H1 (cell line): ENCODE measurements around the gene ELMO2. TPM values are rescaled to one million over a fixed set of nuclear protein-coding genes. Genes with fewer than 3 reads are reported as not detected.

Experiments used
- CTCF ChIA-PET: fragments of 300-600 bp; sonication (Branson Sonifier 250); formaldehyde crosslinking; loops from one replicate; lab custom pipeline; 2021; ENCODE audit not compliant: partially characterized antibody; lab: Charles Lee
- POLR2A ChIA-PET: fragments of 300-600 bp; sonication (Branson Sonifier 250); formaldehyde crosslinking; loops from one replicate; lab custom pipeline; 2021; ENCODE audit warnings: inconsistent platforms; ENCODE audit not compliant: partially characterized antibody; lab: Charles Lee
- DNase-seq, 2 experiments: peaks; one replicate each; pipeline versions ENCODE4 v3.0.0 to v3.0.0-alpha.2; 2010 to 2022; ENCODE audit warnings: low spot score in 2 of 2, low read depth in 1 of 2, mixed read lengths in 1 of 2
- FAIRE-seq: peaks from 2 replicates; lab custom pipeline; 2011; peaks lifted over from hg19 to GRCh38; lab: Jason Lieb, UNC
- H2AFZ ChIP-seq: 2 replicates; pipeline ENCODE4 v1.8.1; 2012; ENCODE audit warnings: low read length, inconsistent platforms
- H2AK5ac ChIP-seq: 2 replicates; pipeline ENCODE4 v1.6.1; 2013; ENCODE audit warnings: low read depth, low read length
- H2BK120ac ChIP-seq: replicated peaks from 2 replicates; pipeline ENCODE3; 2013; ENCODE audit warnings: low read depth, low read length, inconsistent platforms
- H2BK12ac ChIP-seq: 2 replicates; pipeline ENCODE4 v1.6.1; 2013; ENCODE audit warnings: low read depth, low read length
- H2BK15ac ChIP-seq: 2 replicates; pipeline ENCODE4 v1.6.1; 2013; ENCODE audit warnings: low read length
- H2BK20ac ChIP-seq: 2 replicates; pipeline ENCODE4 v1.6.1; 2013; ENCODE audit warnings: low read length
- H2BK5ac ChIP-seq: 2 replicates; pipeline ENCODE4 v1.6.1; 2013; ENCODE audit warnings: low read depth, low read length
- H3K14ac ChIP-seq: 2 replicates; pipeline ENCODE4 v1.6.1; 2013; ENCODE audit warnings: inconsistent platforms; ENCODE audit not compliant: insufficient read length
- H3K18ac ChIP-seq: 2 replicates; pipeline ENCODE4 v1.6.1; 2013; ENCODE audit warnings: low read length; ENCODE audit errors: extremely low read depth
- H3K23ac ChIP-seq: 2 replicates; pipeline ENCODE4 v1.6.1; 2013; ENCODE audit warnings: inconsistent platforms; ENCODE audit not compliant: insufficient read length
- H3K23me2 ChIP-seq: 2 replicates; pipeline ENCODE4 v1.6.1; 2013; ENCODE audit warnings: low read depth, low read length
- H3K27ac ChIP-seq: 2 replicates; pipeline ENCODE4 v1.6.1; 2011; ENCODE audit warnings: low read depth, low read length, inconsistent platforms
- H3K27me3 ChIP-seq, 4 experiments: replicated peaks in 1 of 4; 1 replicate in 1 of 4; 2 replicates in 3 of 4; pipeline versions ENCODE4 v1.6.1 to v1.8.1; 2011 to 2013; ENCODE audit warnings: low read length in 3 of 4, mild to moderate bottlenecking in 3 of 4, inconsistent platforms in 2 of 4, mixed read lengths in 2 of 4, moderate library complexity in 1 of 4; ENCODE audit not compliant: control insufficient read depth in 3 of 4, insufficient read depth in 3 of 4; ENCODE audit errors: extremely low read depth in 1 of 4
- H3K36me3 ChIP-seq, 4 experiments: 2 replicates each; pipeline versions ENCODE4 v1.6.1 to v1.8.1; 2011 to 2013; ENCODE audit warnings: mild to moderate bottlenecking in 4 of 4, low read length in 3 of 4, moderate library complexity in 2 of 4, control low read depth in 1 of 4, inconsistent platforms in 1 of 4; ENCODE audit not compliant: insufficient read depth in 4 of 4, control insufficient read depth in 2 of 4
- H3K4ac ChIP-seq: replicated peaks from 2 replicates; pipeline ENCODE3; 2013; ENCODE audit warnings: low read length, low read depth, mixed read lengths, inconsistent platforms; ENCODE audit not compliant: insufficient read length
- H3K4me1 ChIP-seq, 4 experiments: replicated peaks in 1 of 4; 1 replicate in 1 of 4; 2 replicates in 3 of 4; pipeline versions ENCODE4 v1.6.1 to v1.8.1; 2011 to 2013; ENCODE audit warnings: low read length in 3 of 4, inconsistent platforms in 2 of 4, mixed read lengths in 1 of 4; ENCODE audit not compliant: insufficient read depth in 4 of 4, control insufficient read depth in 3 of 4
- H3K4me2 ChIP-seq, 2 experiments: 2 replicates each; pipeline versions ENCODE4 v1.6.1 to v1.8.1; 2011 to 2013; ENCODE audit warnings: low read depth in 2 of 2, low read length in 2 of 2, control low read depth in 1 of 2, inconsistent platforms in 1 of 2, mild to moderate bottlenecking in 1 of 2; ENCODE audit not compliant: insufficient read depth in 1 of 2
- H3K4me3 ChIP-seq, 4 experiments: fragments of 200-600, 300-600 bp in 1 of 4; sonication (generic), shearing (Covaris generic), sonication (Bioruptor Twin) in 1 of 4; 2 replicates each; pipeline versions ENCODE4 v1.5.1 to v1.8.1; 2011 to 2016; ENCODE audit warnings: low read length in 4 of 4, low read depth in 3 of 4, control low read depth in 2 of 4, inconsistent platforms in 2 of 4, mild to moderate bottlenecking in 2 of 4, mixed read lengths in 1 of 4, moderate library complexity in 1 of 4; ENCODE audit not compliant: insufficient read depth in 2 of 4; ENCODE audit errors: extremely low read depth in 1 of 4
- H3K56ac ChIP-seq: replicated peaks from 2 replicates; pipeline ENCODE3; 2013; ENCODE audit warnings: low read depth, mild to moderate bottlenecking, mixed read lengths, low read length, inconsistent platforms; ENCODE audit not compliant: insufficient read length
- H3K79me1 ChIP-seq: 2 replicates; pipeline ENCODE4 v1.6.1; 2013; ENCODE audit warnings: low read depth, low read length, control low read depth
- H3K79me2 ChIP-seq, 2 experiments: 2 replicates each; pipeline versions ENCODE4 v1.6.1 to v1.8.1; 2012 to 2013; ENCODE audit warnings: low read length in 2 of 2, mild to moderate bottlenecking in 2 of 2, inconsistent platforms in 1 of 2; ENCODE audit not compliant: insufficient read depth in 2 of 2, control insufficient read depth in 1 of 2
- H3K9ac ChIP-seq, 4 experiments: replicated peaks in 1 of 4; 1 replicate in 1 of 4; 2 replicates in 3 of 4; pipeline versions ENCODE4 v1.6.1 to v1.8.1; 2011 to 2013; ENCODE audit warnings: low read depth in 3 of 4, low read length in 3 of 4, control low read depth in 2 of 4, mild to moderate bottlenecking in 2 of 4, moderate library complexity in 2 of 4, inconsistent platforms in 1 of 4; ENCODE audit errors: extremely low read depth in 1 of 4
- H3K9me3 ChIP-seq, 2 experiments: 2 replicates each; pipeline versions ENCODE4 v1.6.1 to v1.8.1; 2012 to 2013; ENCODE audit warnings: mild to moderate bottlenecking in 2 of 2, moderate library complexity in 2 of 2, control low read depth in 1 of 2, inconsistent platforms in 1 of 2, low read depth in 1 of 2, low read length in 1 of 2, mixed read lengths in 1 of 2; ENCODE audit not compliant: insufficient read depth in 2 of 2
- H4K20me1 ChIP-seq, 2 experiments: replicated peaks in 1 of 2; 2 replicates each; pipeline versions ENCODE3 to v1.8.1; 2011 to 2013; ENCODE audit warnings: inconsistent platforms in 2 of 2, low read length in 2 of 2, mild to moderate bottlenecking in 1 of 2; ENCODE audit not compliant: insufficient read depth in 2 of 2, control insufficient read depth in 1 of 2
- H4K5ac ChIP-seq: 2 replicates; pipeline ENCODE4 v1.6.1; 2013; ENCODE audit warnings: low read length, low read depth, mixed read lengths, inconsistent platforms; ENCODE audit not compliant: insufficient read length
- H4K8ac ChIP-seq: 2 replicates; pipeline ENCODE4 v1.8.0; 2013; ENCODE audit warnings: mild to moderate bottlenecking, moderate library complexity, low read length, inconsistent platforms; ENCODE audit not compliant: insufficient read depth; ENCODE audit errors: extremely low read depth
- H4K91ac ChIP-seq: replicated peaks from 2 replicates; pipeline ENCODE3; 2013; ENCODE audit warnings: low read length, mixed read lengths, inconsistent platforms; ENCODE audit not compliant: insufficient read length
- ASH2L ChIP-seq: fragments of 200-600, 300-600 bp; sonication (generic); IDR thresholded peaks from one replicate; pipeline ENCODE4 v1.7.1; 2017; ENCODE audit warnings: low read length
- BCL11A ChIP-seq, 2 experiments: IDR thresholded peaks; one replicate each; pipeline ENCODE4 v1.6.1; 2011; ENCODE audit warnings: low read depth in 2 of 2, low read length in 2 of 2, mild to moderate bottlenecking in 2 of 2
- JUND ChIP-seq: IDR thresholded peaks from 2 replicates; pipeline ENCODE4 v1.6.1; 2011; ENCODE audit warnings: mild to moderate bottlenecking, improper control_type of control experiment, low read length
- KDM5A ChIP-seq: fragments of 200-600 bp; IDR thresholded peaks from 2 replicates; pipeline ENCODE4 v1.7.1; 2012; ENCODE audit warnings: mild to moderate bottlenecking, low read length, inconsistent platforms, mixed read lengths
- RNF2 ChIP-seq: fragments of 200-900, 300-1000 bp; sonication (generic); IDR thresholded peaks from 2 replicates; pipeline ENCODE4 v1.7.1; 2016; ENCODE audit warnings: borderline replicate concordance, low read depth, mild to moderate bottlenecking, antibody characterized with exemption, low read length; ENCODE audit not compliant: poor library complexity, severe bottlenecking; ENCODE audit errors: missing control alignments
- RXRA ChIP-seq: IDR thresholded peaks from 2 replicates; pipeline ENCODE4 v1.6.1; 2011; ENCODE audit warnings: low read depth, mild to moderate bottlenecking, low read length, moderate library complexity; ENCODE audit not compliant: insufficient read depth
- SIN3A ChIP-seq, 2 experiments: IDR thresholded peaks in 1 of 2; conservative IDR thresholded peaks in 1 of 2; 2 replicates each; pipeline ENCODE4 v1.6.1; 2011 to 2012; ENCODE audit warnings: low read length in 2 of 2, improper control_type of control experiment in 1 of 2, low read depth in 1 of 2, mild to moderate bottlenecking in 1 of 2
- SP1 ChIP-seq: IDR thresholded peaks from 2 replicates; pipeline ENCODE4 v1.6.1; 2011; ENCODE audit warnings: low read depth, low read length
- SP2 ChIP-seq: IDR thresholded peaks from 2 replicates; pipeline ENCODE4 v1.6.1; 2012; ENCODE audit warnings: mild to moderate bottlenecking, low read length, inconsistent platforms
- SP4 ChIP-seq: IDR thresholded peaks from 2 replicates; pipeline ENCODE4 v1.6.1; 2012; ENCODE audit warnings: low read length, inconsistent platforms
- SRF ChIP-seq: IDR thresholded peaks from 2 replicates; pipeline ENCODE4 v1.6.1; 2011; ENCODE audit warnings: mild to moderate bottlenecking, low read depth, low read length, moderate library complexity
- TAF7 ChIP-seq: optimal IDR thresholded peaks from 2 replicates; pipeline ENCODE3; 2011; ENCODE audit warnings: low read depth, mild to moderate bottlenecking, inconsistent platforms, low read length, moderate library complexity, borderline replicate concordance
- YY1 ChIP-seq: IDR thresholded peaks from 2 replicates; pipeline ENCODE4 v1.6.1; 2011; ENCODE audit warnings: low read depth, mild to moderate bottlenecking, low read length
- WGBS, 2 experiments: shearing (Covaris generic) in 1 of 2; methylation state at CpG; one replicate each; pipeline versions ENCODE4 v1.1.6 to v1.1.7; 2013 to 2015; ENCODE audit warnings: low lambda C conversion rate in 2 of 2, mixed read lengths in 2 of 2, inconsistent platforms in 1 of 2, low coverage in 1 of 2, missing lambda C conversion rate in 1 of 2; ENCODE audit not compliant: insufficient replicate concordance in 2 of 2, insufficient coverage in 1 of 2, insufficient read length in 1 of 2; ENCODE audit errors: extremely low coverage in 1 of 2, missing lambda C conversion rate in 1 of 2; 5-methylcytosine and 5-hydroxymethylcytosine counted together
- polyA plus RNA-seq, 7 experiments: library from polyadenylated mRNA; depleted of rRNA in 3 of 7; stranded (reverse) in 5 of 7; unstranded in 2 of 7; fragments of >200 nt in 5 of 7; fragments of 200-250 nt in 2 of 7; gene quantifications; 1 replicate in 5 of 7; 2 replicates in 1 of 7; 4 replicates in 1 of 7; pipeline versions ENCODE4 v1.2.1 to v1.2.3, GENCODE V29; 2011 to 2013; ENCODE audit warnings: missing spikeins in 2 of 7, mixed read lengths in 2 of 7
- total RNA-seq: library from RNA; stranded (reverse); fragmentation: NEBNext Ultra II Directional; extraction: Animal tissue kit (Norgen Biotek cat#: 25700); gene quantifications from 2 replicates; pipeline ENCODE4 v1.2.1, GENCODE V29; 2021

ELMO2 gene
- total and polyA plus RNA-seq, 2 of the 8 experiments (the other 6 are each of a cell fraction or from before 2014, with no cell fraction given): 34.3 to 39.7 TPM

DNA sequence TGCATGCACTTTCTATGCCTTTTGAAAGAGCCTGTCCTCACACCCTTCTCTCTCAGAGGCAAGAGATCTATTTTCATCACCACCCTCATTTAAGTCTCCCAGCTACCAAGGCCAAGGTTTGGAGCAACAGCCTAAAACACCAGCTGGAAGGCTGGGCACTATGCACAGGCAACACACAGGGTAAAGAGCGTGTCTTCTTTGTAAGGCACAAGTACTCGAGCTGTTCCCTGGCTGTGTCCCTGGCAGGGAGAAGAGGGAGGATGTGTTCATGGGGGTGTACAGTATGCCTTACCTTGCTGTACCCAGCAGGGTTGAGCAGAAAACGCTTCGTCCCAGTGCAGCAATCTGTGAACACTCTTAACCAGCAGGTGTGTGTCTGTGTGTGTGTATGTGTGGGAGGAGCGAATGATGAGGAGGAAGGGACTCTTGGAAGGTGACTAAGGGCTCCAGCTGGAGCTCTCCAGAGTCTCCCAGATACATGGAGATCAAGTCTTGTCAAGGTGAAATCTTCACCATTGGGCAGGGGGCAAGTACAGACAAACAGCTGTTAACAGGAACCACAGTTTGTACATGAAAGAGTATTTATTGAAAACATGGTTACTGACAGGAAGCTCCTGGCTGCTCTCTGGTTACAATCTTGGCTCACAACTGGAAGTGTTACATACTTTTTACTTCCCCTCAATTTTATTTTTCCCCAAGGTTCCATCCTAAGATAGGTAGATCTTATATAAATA, 40.8 kb downstream of the ELMO2 start:
- Histone ChIP-seq H3K14ac (no peak overlapping the region), H4K5ac (no peak overlapping the region), H4K20me1 (peaks cover 4 to 16% of the 10 kb centered on the region in 2 experiments), H2AK5ac (no peak overlapping the region), H3K79me2 (peaks cover 0 to 13% of the 10 kb centered on the region in 2 experiments; a peak in 2 of 4 replicates), H3K56ac (no peak overlapping the region), H3K27me3 (no peaks in the 10 kb centered on the region), H2BK120ac (no peak overlapping the region), H3K79me1 (peaks cover 8% of the 10 kb centered on the region; the same call in 1 of the 2 replicates), H3K4me2 (no peak overlapping the region), H3K4me3 (no peak overlapping the region), H3K36me3 (peaks cover 14 to 50% (median 31%) of the 10 kb centered on the region in 4 experiments; a peak in 7 of 8 replicates), H4K91ac (no peak overlapping the region), H2BK20ac (no peak overlapping the region), H2BK12ac (no peak overlapping the region), H3K9ac (no peak overlapping the region), H2BK15ac (no peak overlapping the region), H3K23ac (no peak overlapping the region), H3K18ac (no peak overlapping the region), H2BK5ac (no peak overlapping the region), H3K27ac (no peak overlapping the region), H3K23me2 (peaks cover 8% of the 10 kb centered on the region; the same call in 1 of the 2 replicates), H2AFZ (no peak overlapping the region), H3K4me1 (peaks cover 0 to 4% (median 0%) of the 10 kb centered on the region in 4 experiments; a peak in 2 of 7 replicates), H3K9me3 (no peaks in the 10 kb centered on the region), H4K8ac (no peak overlapping the region), H3K4ac (no peak overlapping the region)
- POLR2A ChIA-PET: interaction anchor here (1.1 to 3.7 kb wide), 7 partner anchors 8 to 229 kb away, joined by 3 to 17 read pairs (median 4); partner anchors contain the start of genes ELMO2 and ZNF334
- FAIRE-seq (no peak), DNase-seq (no peak)
- CTCF ChIA-PET: interaction anchor here (0.7 to 3.6 kb wide), 6 partner anchors 12 to 120 kb away, joined by 3 to 21 read pairs (median 3); no protein-coding TSS in a partner anchor
- 86% methylated on average over 5 of the region's 5 CpGs; no CpG with 5 or more reads in 1 of the 2 experiments for WGBS, 2 experiments
- TF ChIP-seq ASH2L: no peak
- no peak for TF ChIP-seq TAF7
- TF ChIP-seq SIN3A (conservative IDR thresholded peaks at IDR 0.05 in 1 of 2, IDR thresholded peaks at IDR 0.05 in 1 of 2; ENCODE audit: low read depth in 1 of 2, low read length in 2 of 2): no peak
- TF ChIP-seq SRF: no peak
- no peak for TF ChIP-seq YY1
- TF ChIP-seq JUND: no peak
- TF ChIP-seq BCL11A (IDR thresholded peaks at IDR 0.05; ENCODE audit: low read depth in 2 of 2, low read length in 2 of 2): no peak
- TF ChIP-seq RXRA: no peak
- no peak for TF ChIP-seq RNF2
- TF ChIP-seq SP2: no peak
- TF ChIP-seq SP4: no peak
- TF ChIP-seq KDM5A: no peak
- no peak for TF ChIP-seq SP1
